DMS153 (cell line): ENCODE data around the gene MOB3B.
A peak's percentile ranks its signal among the peaks of the same experiment; 100 is the strongest.

Experiments used
- DNase-seq: peaks from one replicate; lab custom pipeline; 2025; lab: John Stamatoyannopoulos, UW

The MOB3B gene

GRCh38 chr9:27337236-27337635 lies 192.4 kb downstream of the MOB3B start:
- DNase-seq, result no peak

- DNase-seq, result no peak
These were observed 192.8 kb downstream of the MOB3B start for GRCh38 chr9:27336829-27337228.

DNA sequence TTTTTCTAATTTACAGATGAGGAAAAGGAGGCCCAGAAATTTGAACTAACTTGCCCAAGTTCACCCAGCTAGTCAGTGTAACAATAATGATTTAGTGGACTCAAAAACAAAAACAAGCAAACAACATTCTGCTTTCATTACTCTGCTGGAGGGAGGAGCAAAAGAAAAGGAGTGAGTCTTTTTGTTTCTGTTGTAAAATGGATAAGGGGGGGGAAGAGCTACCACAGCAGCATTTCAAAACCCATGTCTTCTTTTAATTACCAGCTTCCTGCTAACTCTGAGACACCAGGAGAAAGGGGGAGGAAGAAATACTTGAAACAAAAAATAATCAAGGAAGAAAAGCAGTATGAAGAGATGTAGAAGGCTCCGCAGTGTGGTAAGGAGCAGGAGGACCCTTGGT lies 193.5 kb downstream of the MOB3B start:
- DNase-seq, result no peak

DNA sequence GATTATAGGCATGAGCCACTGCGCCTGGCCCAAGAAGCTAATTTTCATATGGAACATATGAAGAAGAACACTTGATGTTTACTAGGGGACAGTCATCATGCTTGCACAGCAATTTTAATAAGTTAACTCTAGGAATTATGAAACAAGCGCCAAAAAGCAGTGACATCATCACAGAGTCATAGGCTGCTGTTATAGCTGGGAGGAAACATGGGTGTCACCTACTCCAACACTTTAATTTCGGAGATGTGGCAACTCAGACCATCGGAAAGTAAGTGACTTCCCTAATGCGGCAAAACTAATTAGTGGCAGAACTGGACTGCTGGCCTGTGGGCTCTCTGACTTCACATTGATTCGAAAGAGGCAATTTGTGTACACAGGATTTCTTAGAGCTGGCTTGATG lies 194.5 kb downstream of the MOB3B start:
- DNase-seq, result no peak

DNA sequence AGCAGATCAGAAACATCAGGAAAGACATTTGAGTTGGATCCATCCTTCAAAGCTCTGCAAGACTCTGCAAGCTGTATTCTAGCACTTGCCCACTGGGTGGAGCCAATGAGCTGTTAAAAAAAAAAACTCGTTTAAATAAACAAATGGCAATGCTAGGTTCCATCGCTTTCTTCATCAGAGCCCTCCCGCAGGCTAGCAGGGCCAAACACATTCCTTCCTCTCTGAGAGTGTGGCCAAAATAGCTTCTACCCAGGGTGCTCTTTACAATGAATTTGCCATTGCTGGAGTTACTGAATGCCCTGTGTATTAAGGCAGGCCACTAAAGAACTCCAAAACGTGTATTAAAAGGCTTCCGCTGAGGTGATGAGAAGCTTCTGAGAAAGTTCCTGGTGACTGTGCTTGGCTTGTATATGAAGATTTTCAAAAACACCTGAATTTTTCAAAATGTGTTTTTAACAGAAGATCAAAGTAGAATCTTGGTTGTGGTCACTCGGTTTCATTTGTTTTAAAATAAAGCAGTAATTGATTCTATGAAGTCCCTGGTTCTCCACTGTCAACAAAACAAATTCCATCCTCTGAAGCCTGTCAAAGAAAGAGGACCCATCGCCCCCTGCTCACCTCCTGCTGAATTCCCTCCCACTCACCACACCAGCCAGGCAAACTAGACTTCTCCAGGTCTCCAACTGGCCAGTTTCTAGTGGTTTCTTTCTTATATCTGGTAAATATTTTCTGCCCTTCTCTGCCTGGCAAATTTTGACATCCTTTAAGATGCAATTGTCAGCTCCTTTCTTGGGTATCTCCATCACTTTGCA lies 196.2 kb downstream of the MOB3B start:
- DNase-seq, result peak; percentile 47

GRCh38 chr9:27331393-27331792 lies 198.2 kb downstream of the MOB3B start:
- no peak for DNase-seq

DNA sequence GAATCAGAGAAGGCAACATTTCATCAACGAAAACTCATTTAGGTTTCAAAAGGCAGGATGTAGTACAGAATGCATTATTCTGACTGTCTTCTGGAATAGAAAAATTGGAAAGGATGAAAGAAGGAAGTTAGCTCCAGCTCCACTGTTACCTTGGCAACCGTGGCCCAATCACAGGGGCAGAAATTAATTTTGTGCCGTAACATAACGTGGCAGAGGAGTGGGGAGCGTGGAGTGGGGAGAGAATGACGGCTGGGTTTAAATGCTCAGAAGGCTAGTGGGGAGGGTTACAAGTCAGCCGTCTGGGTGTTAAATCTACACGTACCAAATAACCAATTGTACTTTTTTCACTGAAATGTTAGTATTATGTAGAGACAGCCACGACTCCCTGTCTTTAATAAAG lies 200.3 kb downstream of the MOB3B start:
- DNase-seq, result no peak

- DNase-seq, result no peak
These were observed 201.1 kb downstream of the MOB3B start for GRCh38 chr9:27328483-27328882.

DNA sequence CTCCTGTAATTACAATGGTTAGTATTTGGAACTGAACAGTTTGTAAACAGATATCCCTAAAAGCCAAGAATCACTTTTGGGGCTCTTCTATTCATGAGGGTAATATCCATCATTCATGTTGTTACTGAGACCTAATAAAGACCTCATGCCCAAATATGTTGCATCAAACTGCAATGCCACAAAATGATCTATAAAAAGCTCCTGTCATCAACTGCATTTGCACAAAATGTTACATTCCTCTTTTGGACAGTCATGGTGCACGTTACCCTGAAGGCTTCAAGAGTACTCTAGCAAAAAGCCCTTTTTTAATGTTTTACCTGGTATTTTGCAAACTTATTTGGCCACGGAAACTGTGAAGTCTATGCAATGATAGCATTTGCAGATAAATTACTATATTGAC lies 218.4 kb downstream of the MOB3B start:
- DNase-seq, result no peak

- no peak for DNase-seq
These were observed 219.0 kb downstream of the MOB3B start for GRCh38 chr9:27310582-27310981.

DNA sequence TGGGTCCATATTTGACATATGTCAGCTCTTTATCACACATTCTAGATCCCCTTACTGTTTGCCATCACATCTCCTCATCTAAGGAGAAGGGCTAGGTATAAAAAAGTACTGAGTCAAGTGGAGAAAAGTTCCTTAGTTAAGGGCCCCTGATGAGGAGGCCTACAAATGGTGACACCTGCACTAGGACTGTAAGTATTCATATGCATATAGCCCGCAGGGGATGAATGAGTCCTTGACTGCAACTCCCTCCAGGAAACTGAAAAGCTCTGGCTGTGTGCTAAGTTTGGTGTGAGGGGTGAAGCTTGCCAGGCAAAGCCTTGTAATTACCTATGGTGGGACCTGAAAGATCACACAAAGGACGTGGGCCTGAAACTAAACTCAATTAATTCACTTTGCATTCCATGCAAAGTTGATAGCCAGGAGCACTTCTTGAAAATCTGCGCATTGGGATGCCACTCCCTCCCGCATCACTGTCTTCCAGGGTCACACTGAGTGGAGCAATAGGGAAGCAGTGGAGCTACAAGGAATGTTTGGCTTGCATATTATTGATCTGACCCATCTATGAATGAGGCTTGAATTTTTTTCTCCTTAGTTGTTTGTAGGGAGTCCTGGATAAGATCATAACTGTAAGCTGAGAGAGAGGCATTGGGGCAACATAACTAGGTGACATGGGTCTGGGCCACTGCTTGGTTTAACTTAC lies 220.8 kb downstream of the MOB3B start:
- no peak for DNase-seq

DNA sequence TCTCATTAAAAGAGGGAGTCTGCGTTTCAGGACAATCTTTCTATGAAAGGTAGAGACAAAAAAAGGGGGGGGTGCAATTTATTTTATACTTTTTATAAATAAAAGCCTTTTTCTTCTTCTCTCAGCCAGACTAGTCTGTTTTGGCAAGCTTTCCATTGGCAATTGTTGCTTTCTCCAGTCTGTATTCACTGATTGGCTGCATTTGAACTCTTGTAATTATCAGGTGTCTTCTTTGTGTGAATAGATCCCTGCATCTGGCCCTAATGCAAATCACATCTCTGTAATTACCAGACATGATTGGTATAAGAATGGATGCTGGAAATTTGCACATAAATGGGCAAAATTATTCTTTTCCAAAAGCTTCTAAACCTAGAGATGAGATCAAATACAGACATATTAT lies 225.1 kb downstream of the MOB3B start:
- no peak for DNase-seq

DNA sequence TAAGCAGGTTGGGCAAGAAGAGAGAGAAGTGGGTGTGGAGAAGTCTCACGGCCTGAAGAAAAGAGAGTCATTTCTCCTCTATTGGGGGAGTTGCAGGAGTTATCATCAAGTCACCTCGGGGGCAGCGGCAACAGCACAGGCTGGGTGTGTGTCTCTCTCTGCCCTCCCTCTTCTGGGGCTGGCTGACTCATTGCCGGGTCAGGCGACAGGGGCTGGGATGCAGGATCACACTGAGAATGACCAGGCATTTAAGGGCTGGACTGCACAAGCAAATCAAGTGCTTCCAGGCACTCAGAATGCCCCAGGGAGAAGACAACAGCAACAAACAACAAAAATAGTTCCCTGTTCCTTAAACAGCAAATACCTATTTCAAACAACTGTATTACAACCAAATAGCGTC lies 226.4 kb downstream of the MOB3B start:
- DNase-seq, result no peak

GRCh38 chr9:27297050-27297449 lies 232.6 kb downstream of the MOB3B start, which contains the start of gene EQTN:
Gene EQTN, minus strand, starts transcription at chr9:27297150. Its CDS starts 95 bp downstream, at chr9:27297055.
- DNase-seq, result no peak

GRCh38 chr9:27293996-27294395 lies 235.6 kb downstream of the MOB3B start:
- DNase-seq, result no peak

DNA sequence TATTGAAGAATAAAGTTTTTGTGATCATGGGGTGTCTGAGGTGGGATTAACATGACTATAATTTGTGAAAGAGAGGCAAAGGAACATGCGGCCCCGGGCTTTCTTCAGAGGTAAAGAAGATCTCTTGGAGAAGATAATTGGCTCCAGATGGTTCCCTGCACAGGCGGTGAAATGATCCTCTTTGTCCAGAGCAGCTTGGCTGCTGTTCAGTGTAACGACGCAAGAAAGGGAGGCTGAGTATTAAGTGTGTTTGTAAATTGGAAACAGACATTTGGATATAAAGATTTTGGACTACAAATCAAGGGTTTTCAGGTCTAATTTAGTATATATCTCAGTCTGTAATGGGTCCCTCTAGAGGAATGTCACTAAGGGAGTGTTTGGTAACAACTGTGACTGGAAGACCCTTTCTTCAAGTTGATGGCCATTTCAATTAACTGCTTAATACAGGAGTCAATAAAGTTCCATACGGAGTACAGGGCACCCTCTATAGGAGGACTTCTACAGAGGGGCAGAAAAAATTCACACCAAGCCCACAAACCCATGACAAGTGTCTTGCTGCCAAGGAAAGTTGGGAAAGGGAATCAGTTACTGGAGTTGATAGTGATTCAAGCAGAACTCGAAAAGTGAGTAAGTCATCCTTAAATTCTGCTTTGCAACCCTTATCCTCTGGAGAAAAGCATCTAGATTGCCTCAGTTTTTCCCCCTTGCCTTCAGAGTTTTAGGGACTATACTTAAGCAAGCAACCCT lies 236.8 kb downstream of the MOB3B start:
- DNase-seq, result no peak

DNA sequence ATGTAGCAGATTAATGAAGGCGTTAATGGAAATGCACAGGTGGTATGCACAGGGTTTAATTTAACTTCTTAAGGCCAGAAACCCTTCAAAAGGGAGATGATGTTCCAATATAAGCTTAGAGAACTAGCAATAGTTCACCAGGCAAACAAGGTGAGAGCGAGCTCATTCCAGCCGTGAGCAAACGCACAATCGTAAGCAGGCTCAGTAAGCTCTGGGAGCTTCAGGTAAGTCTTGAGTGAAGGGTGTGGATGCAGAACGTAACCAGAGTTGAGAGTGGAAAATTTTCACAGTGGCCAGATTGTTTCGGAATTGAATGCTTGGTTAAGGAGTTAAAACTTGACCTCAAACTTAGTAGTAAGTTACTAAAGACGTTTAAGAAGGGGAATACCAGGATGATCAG lies 238.3 kb downstream of the MOB3B start:
- DNase-seq, result no peak

GRCh38 chr9:27282269-27282668 lies 247.3 kb downstream of the MOB3B start:
- no peak for DNase-seq

GRCh38 chr9:27280860-27281259 lies 248.8 kb downstream of the MOB3B start:
- no peak for DNase-seq

- no peak for DNase-seq
These were observed 249.4 kb downstream of the MOB3B start for GRCh38 chr9:27280249-27280648.

- no peak for DNase-seq
These were observed 250.0 kb downstream of the MOB3B start for GRCh38 chr9:27279611-27280010.

DNA sequence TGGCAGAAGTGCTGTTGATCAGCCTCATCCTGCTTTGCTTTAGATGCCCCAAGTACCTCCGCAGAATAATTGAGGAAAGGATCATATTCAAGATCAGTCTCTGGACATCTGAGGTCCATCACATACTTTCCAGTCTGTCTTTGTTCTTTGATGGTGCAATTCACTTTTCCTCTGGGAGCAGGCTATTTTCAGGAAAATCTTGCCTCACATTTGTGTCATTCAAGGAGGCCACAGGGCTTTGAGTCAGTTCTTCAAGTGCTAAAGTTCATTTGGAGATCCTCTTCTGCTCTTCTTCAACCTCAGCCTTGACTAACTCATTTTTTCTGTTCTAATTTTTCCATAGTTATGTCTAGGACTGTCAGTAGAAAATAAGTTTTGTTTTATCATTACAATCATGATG lies 251.2 kb downstream of the MOB3B start:
- no peak for DNase-seq
